Measurements from ENCODE around the gene TBX5.

Gene TBX5

DNA sequence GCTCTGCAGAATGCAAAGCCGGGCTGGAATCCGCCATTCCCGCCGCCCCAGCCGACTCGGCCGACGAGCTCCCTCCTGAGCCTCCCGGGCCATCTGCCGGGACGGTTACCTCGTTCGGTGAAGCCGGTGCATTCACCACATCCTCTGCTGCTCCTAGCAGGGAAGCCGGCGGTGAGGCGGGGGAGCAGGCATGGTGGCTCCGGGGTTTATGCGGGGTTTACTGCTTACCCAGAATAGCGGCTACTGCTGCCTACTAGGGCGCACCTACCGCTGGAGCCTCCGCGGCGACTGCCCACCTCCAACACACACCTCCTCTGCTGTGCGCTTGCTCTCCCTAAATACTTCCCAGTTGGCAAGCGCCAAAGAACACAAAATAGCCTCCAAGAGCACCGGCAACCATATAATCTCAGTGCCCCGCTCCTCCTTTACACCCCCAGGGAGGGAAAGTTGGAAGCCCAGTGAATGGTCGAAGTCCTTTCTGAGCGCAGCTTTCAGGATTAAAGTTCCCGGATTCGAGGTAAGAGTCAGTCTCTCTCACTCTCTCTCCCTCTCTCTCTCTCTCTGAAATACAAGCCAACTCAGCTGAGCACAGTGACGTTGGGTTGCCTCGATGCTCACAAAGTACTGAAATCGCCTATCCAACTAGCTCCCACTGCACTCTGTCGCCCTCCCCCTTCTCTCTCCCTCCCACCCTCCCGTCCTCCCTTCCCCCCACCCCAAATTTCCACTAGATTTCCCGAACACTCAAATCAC lies at the start of gene TBX5:
TBX5 (minus strand) TSS at position 626 of the 753 bp plus-strand sequence. CDS start 2,246 bp downstream, outside the sequence.
- no peak for DNase-seq (ENCODE audit: low spot score)
- FAIRE-seq = no peak

DNA sequence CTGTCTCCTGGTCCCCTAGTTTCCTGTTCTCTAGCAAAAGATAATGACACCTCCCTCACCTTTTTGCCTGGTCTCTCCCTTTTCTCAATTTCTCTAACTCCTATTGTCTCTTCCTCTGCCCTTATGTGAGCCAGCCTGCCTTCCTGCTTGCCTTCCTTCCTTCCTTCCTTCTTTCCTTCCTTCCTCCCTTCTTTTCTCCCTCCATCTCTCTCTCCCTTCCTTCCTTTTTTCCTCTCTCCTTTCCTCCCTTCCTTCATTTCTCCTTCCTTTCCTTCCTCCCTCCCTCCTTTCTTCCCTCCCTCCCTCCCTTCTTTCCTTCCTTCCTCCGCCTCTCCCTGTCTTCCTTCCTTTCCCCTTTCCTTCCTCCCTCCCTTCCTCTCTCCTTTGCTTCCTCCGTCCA lies 45.7 kb upstream of the TBX5 start:
- FAIRE-seq = no peak
- DNase-seq (ENCODE audit: low spot score) = no peak

DNA sequence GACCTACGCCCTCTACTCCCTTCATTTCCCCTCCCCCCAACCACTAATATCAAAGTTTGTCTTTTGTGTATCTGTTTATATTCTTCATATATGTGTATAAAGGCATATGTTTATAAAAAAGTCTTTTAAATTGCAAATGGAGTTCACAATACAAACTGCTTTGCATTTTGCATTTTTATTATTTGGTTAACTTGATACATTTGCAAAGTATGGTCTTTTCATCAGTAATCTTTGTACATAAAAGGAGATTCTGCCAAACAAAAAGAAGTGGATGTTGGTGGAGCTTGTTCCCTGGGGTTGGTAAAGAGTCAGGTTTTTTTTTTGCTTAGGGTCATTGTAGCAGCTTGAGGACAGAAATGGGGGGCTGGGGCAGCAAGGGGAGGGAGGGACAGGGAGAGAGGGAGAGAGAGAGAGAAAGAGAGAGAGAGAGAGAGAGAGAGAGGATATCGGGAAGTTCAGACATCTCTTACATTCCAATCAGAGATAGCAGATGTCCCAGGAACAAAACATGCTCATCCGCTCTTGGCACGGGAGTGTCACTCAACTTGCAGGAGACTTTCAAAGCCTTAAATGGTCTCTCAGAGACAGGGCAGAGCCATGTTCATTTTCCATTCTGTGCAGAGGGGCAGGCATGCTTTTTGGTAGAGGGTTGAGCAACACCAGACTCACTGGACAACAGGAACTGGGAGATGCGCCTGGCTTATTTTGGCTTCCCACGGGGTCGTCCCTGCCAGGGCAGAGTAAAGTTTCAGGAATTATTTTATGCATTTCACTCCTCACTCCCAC lies 44.8 kb upstream of the TBX5 start:
- FAIRE-seq (no peak), DNase-seq (ENCODE audit: low spot score) (no peak)

DNA sequence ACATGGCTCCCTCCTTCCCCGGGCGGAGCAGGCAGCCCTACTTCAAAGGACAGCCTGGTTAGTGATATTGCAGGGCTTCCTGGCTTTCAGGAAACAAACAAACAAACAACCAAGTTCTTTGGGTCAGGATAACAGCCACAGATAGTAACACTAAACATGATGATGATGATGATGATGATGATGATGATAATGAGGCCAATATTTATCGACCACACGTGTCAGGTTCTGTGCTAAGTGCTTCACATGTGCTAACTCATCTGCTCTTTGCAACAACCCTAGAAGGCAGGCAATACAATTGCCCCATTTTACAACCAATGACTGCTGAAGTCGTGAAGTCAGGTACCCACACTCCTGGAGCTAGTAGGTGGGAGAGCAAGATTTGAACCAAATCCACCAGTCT lies 44.1 kb upstream of the TBX5 start:
- no peak for DNase-seq (ENCODE audit: low spot score)
- FAIRE-seq = no peak

DNA sequence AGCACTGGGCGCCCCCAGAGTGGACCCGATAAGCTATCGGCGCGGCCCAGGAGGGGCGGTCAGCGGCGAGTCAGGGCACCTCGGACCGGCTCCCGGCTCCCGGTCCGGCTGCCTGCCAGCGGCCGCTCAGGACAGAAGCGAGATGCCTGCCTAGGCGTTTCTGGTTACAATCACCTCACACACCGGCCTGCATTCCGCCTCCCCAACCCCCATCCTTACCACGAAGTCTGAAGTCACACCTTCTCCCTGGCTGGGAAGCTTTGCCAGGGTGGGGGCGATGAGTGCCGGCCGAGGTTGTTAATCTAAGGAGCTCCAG lies 42.6 kb upstream of the TBX5 start:
- FAIRE-seq = no peak

DNA sequence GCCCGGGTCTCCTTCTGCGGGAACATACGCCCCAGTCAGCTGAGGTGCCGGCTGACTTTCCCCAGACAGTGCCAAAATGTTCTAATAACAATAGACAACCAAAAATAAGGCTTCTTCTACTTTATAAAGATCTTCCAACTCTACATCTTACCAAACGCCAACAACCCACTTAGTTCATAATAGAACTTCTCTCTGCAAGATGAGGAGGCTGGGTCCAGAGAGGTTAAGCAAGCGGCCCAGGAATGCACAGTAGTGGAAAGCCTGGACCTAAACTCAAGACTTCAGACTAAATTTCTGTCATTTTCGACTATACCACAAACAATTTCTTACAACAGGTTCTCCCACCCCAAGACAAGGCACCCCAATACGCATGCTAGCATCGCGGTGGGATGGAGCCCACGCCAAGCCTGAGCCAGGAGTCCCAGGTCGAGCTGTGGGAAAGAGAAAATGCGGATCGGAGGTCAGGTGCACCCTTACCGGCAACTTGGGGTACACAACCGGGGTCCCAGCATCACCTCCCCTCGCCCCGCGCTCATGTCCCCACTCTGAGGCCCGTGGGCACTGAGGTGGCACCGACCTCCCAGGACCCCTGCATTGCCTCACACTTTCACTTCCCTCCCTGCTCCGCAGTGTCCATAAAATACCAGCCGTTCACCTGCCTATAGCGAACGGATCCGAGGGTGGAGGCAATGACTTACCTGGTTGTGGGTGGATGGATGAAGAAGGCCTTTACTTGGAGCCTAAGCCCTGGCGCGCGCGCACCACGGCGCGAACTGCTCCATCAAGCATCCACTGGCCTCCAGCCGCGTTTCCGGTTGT lies 42.1 kb upstream of the TBX5 start:
- no peak for FAIRE-seq
- no peak for DNase-seq (ENCODE audit: low spot score)

More for the DNA sequence above, 42.6 kb upstream of the TBX5 start:
- no peak for DNase-seq (ENCODE audit: low spot score)

DNA sequence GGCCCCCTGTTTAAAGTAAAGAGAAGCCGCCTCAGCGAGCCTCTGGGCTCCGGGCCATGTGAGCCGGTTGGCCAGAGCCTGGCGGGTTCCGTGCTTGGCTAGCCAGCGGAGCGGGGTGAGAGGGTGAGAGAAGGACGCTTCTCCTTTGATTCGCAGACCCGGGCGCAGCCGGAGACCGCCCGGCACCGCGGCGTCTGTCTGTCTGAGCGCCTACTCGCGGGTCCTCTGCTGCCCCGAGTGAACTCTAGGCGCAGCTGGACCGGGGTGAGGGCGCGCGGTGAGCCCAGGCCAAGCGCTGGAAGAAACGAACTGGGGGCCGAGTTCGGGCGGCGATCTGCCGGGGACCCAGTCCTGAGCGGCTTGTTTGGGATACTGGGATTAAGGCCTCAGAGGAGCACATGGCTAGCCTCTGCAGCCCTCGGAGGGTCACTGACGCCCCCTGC lies 41.4 kb upstream of the TBX5 start:
- DNase-seq (ENCODE audit: low spot score) (no peak), FAIRE-seq (no peak)

DNA sequence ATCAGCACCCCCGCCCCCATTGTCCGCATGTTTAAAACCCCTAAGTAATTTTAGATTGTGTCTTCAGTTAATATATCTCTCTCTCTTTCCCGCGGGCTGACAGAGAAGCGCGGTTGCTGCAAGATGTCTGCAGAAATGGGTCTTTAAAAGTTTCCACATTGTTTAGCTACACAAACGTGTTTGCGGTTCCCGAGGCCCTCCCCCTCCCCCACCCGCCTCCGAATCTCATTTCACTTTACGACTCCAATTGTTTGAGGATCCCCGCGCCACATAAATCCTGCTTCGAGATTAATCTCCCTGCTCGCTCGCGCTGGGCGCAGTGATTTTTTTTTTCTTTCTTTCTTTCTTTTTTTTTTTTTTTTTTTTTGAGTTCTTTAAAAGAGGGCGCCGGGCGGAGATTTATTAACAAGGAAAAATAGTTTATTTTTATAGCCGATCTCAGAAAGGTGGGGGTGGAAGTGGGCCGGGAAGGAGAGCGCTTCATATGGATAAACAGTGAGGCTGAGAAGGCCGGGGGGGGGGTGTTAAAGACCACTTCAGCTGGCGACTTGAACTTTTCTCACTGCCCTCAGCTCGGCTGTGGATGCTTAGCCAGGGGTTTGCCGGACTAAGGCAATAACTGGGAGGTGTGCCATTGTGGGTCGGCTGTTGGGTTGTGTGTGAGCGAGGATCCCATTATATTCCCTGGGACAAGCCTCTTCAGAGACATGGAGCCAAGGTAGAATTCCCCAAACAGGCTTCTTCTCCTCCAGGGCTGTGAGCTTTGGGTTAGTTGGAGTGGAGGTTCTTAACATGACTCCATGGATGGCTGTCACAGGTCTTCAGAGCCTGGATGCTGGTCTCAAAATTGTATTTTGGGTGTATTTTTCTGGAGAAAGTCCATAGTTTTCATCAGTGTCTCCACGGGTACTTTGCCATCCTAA lies 39.7 kb upstream of the TBX5 start:
- DNase-seq (ENCODE audit: low spot score) = no peak
- FAIRE-seq = no peak

DNA sequence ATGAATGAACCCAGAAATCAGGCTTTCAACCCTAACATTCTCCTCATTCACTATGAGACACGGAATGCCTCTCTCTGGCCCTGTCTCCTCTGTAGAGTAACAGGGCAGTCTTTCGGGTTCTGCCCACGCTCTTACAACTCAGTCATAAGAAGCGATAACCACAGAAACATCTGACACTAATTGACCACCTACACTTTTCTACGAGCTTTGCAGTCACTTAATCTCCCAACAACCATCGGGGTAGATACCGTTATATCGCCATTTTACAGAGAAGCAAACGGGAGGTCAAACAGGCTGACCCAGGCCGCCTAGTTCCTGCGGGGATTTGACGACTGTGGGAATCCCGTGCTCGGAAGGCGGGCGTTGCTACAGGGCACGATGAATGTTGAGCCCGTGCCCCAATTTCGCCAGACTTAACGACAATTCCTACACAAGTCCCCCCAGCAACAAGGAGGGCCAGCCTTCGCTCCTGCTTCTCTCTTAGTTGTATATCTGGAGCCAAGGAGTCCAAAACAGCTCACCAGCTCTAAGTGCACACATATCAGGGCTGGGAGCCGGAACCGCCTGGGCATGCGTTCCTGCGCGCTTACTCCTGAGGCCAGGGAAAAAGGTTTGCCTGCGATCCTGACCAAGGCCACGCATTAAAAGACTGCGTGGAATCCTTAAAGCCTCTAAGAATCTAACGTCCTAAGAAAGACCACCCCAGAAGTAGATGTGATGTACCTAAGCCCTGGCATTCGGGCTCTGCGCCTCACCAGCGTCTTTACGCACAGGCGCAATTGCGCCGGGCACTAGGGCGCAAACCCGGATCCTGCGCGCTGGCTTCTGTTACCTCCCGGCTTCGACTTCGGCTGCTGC lies 38.7 kb upstream of the TBX5 start:
- no peak for FAIRE-seq

DNA sequence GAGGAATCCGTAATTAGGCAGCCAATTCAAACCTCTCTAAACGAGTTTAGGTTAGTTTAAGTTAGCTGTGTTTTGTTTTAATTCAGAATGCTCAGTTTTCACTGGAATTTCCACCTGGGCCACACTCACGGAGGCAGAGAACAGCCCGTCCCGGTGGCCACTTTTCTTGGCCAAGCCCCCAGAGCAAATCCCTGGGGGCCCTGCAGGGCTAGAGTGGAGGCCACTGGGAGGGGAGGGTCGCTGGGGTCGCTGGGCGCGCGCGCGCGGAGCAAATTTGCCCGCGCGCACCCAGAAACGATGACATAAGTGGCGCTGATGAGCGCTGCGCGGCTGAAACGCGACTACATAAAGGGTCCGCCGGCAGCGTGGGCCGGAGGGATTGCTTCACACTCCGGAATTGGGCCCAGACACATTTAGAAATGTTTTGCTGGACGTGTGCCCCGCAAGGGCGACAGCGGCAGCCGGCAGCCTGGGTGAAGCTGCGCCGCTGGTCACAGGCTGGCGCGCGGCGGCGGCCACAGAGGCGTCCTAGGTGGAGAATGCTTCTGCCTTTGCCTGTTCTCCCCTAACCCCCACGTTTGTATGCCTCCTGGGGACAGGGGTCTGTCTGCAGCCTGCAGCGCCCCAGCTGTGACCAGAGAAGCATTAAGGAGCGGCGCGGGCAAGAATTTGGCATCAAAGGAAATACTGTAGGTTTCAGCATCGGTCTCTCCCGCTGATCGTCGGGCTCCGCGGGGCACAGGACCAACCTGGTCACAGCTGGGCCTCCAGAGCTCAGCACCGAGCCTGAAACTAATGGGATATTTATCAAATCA lies 37.9 kb upstream of the TBX5 start:
- FAIRE-seq (no peak), DNase-seq (ENCODE audit: low spot score) (no peak)

More for the DNA sequence above, 38.7 kb upstream of the TBX5 start:
- no peak for DNase-seq (ENCODE audit: low spot score)

DNA sequence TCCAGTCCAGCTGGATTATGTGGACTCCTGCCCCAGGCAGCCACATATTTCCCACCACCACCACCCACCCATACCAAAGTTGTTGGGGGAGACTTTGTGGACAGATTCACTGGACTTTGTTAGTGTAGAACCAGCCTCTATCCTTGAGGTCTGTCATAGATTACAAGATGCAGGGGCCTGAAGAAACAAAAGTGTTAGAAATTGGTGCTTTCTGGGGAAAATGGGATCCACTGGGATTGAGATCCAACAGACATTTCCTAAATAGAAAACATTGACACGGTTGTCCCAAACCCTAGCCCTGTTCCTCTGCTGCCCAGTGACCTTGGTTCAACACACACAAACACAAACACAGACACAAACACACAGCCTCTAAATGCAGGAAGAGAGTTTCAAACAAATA lies 36.6 kb upstream of the TBX5 start:
- no peak for FAIRE-seq
- no peak for DNase-seq (ENCODE audit: low spot score)

DNA sequence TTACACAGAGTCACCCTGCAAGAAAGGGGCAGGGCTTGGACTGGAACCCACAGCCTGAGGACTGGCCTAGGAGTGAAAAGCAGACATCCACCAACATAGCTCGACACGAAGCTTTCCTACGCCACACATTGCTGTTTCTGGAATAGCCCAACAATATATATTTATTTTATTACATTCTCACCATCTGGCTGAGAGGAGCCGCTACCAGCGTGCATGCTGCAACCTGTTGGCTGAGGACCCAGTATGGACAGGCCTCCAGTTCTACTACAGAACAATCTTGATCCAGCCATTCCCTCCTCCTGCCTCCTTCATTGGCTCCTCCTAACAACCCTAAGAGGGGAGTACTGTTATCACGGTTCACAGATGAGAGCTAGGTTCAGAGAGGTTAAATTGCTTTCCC lies 35.6 kb upstream of the TBX5 start:
- FAIRE-seq = no peak
- DNase-seq (ENCODE audit: low spot score) = no peak

DNA sequence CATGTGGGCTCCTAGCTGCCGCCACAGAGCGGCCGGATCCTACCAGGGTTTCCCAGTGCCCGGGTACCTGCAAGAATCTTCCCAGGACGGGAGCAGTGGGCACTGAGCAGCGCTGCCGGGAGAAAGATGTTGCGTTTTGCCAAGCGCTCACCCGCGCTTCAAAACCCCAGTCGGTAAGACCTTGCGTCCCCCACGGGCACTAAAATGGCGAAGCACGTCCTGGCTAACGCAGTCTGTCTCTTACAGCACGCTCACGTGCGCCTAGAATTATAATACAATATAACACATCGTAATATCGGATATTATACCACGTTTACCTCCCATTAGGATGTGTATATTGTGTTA lies 35.1 kb upstream of the TBX5 start:
- no peak for FAIRE-seq

DNA sequence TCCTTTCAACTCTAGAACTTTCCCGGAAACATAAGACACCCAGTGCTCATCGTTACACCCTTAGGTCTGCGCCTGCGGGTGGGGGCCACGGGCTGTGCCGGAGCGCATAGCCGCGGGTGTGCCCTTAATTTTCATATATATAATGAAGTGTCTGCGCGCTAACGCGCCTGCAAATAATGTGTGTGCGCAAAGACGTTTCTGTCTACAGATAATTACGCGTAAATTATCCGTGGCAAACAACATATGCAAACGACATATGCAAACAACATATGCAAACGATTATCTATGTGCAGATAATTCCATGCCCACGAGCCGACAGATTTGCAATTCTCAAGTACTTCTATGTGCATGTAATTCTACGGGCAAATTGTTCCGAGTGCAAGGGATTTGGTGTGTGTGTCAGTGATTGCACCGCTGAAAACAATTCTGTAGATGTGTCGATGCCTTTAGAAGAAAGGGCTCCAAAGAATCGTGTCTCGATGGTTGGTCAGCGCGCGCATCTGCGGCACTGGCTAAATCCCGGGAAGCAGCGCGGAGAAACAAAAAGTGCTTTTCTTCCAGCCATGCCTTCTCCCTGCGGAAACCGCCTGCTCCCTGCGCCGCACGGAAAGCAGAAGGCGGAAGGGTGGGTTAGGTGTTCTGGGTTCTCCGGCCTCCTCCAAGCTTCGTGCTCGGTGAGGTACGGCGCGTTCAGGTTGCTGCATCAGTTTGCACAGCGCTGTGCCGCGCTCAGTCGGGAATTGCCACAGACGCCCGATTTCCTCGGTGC lies 34.5 kb upstream of the TBX5 start:
- no peak for FAIRE-seq
- DNase-seq (ENCODE audit: low spot score) = no peak

More for the DNA sequence above, 35.1 kb upstream of the TBX5 start:
- no peak for DNase-seq (ENCODE audit: low spot score)

DNA sequence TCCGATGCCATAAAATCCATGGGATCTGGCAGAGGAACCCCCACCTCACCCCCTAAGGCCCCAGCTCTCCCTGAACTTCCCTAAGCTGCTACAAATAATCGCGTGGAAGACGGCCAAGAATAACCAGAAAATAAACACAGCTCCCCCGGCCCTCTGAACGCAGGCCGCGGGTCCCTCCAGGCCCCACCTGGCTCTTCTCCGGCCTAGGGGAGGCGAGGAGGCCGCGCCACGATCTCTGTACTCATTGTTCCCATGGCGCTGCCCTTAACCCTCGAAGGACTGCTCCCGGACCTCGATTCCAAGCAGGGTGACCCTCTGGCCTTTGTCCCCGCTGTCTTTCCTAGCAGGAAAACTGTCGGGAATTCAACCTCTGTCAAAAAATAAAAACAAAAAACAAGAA lies 33.9 kb upstream of the TBX5 start:
- DNase-seq (ENCODE audit: low spot score) = no peak
- no peak for FAIRE-seq

DNA sequence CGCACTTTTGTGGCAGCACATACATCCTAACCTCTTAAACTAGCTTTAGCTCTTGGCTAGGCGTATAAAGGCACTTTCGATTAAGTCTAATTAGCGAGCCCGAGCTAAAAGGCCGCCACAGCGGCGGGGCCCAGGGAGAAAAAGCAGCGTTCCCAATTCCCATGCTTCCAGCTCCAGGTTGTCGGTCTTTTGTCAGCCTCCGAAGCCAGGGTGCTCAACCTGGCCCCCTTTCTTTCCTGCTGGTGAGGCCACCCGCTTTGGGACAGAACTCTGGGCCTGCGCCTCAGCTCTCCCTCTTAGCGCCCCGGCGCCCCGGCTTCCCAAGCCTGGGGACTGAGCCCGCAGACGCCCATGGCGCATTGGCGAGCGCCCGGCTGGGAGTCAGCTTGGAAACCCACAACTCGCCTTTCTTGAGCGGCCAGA lies 33.3 kb upstream of the TBX5 start:
- DNase-seq (ENCODE audit: low spot score) (no peak), FAIRE-seq (no peak)

DNA sequence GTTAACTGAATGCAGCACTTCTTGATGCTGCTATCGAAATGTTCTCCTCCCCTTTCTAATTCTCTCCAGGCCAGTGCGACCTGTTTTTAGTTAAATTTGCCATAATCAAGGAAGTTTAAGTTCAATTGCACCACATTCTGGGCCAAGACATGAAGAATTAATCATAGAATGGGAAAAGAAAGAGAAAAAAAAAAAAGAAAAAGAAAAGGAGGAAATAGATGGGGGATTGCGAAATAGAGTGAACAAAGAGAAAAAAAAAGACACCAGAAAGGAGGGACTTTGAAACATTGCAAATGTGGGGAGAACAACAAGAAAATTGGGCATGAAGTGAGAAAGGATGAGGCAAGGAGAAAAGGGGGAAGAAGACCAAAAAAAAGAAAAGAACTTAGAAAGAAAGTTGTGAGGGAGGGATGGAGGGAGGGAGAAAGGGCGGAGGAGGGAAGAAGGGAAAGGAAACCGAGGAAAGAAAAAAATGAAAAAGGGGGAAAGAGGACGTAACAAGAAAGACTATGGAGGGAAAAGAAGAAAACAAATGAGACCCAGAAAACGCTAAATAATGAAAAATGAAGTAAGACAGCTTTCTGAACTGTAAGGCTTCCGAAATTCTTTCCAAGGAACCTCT lies 32.8 kb upstream of the TBX5 start:
- DNase-seq (ENCODE audit: low spot score) (no peak), FAIRE-seq (no peak)

DNA sequence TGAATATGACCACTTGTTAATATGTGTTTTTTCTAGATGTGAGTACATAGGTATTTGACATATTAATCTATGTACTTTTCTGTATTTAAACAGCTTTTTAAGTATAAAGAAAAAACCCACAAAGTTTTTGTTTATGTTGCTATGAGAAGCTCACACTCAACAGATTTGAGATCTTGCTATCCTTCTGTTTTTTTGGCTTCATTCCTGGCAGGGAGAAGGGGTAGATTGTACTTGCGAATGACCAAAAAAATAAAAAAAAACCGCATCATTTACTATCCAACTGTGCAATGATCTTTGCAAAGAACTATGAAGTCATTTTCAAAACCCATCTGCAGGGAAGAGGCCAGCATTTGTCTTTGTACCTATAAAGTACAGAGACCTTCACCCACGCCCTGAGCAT lies 28.4 kb upstream of the TBX5 start:
- DNase-seq (ENCODE audit: low spot score) (no peak), FAIRE-seq (no peak)
